Mammary epithelial cell (primary cell): ENCODE results near the gene BCL10.

ENCODE experiments used
- EZH2 ChIP-seq: IDR thresholded peaks from 2 replicates; pipeline ENCODE4 v1.6.1; 2012; ENCODE audit warnings: low read length, inconsistent platforms, borderline replicate concordance
- TF ChIP-seq, protein P1 (sequence below), 2 donors: IDR thresholded peaks in 1 of 2; conservative IDR thresholded peaks in 1 of 2; 2 replicates each; pipeline ENCODE4 v1.5.1; 2011 to 2012; ENCODE audit warnings: inconsistent platforms in 2 of 2, low read length in 2 of 2, mild to moderate bottlenecking in 2 of 2, control low read depth in 1 of 2, low read depth in 1 of 2; ENCODE audit not compliant: insufficient read depth in 1 of 2; ENCODE audit errors: extremely low read depth in 1 of 2

DNA sequence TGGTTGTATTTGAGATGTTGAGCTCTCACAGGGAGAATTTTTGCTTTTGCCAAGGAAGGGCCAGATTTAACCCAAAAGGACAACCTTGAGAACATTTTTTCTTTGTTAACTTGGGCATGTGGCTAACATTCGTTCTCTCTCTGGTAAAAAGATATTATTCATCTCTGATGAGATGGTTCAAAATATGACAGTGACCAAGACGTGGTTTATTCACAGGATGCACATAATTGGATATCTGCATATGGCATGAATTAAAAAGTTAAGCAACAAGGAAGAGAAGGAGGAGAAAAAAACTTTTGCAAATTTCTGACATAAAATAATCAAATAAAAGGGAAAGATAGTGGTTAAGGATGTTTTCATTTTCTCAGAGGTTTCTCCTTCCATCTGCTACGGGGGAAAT is 43.1 kb upstream of the BCL10 start:
- TF ChIP-seq, protein P1, sequence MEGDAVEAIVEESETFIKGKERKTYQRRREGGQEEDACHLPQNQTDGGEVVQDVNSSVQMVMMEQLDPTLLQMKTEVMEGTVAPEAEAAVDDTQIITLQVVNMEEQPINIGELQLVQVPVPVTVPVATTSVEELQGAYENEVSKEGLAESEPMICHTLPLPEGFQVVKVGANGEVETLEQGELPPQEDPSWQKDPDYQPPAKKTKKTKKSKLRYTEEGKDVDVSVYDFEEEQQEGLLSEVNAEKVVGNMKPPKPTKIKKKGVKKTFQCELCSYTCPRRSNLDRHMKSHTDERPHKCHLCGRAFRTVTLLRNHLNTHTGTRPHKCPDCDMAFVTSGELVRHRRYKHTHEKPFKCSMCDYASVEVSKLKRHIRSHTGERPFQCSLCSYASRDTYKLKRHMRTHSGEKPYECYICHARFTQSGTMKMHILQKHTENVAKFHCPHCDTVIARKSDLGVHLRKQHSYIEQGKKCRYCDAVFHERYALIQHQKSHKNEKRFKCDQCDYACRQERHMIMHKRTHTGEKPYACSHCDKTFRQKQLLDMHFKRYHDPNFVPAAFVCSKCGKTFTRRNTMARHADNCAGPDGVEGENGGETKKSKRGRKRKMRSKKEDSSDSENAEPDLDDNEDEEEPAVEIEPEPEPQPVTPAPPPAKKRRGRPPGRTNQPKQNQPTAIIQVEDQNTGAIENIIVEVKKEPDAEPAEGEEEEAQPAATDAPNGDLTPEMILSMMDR (conservative IDR thresholded peaks at IDR 0.05 in 1 of 2, IDR thresholded peaks at IDR 0.05 in 1 of 2; ENCODE audit: extremely low read depth in 1 of 2, insufficient read depth in 1 of 2, low read depth in 1 of 2, low read length in 2 of 2), result no peak
- TF ChIP-seq EZH2, result no peak
